Osteocyte (in vitro differentiated cells): Measurements from ENCODE around the gene MMS19. TPM values are rescaled to one million over a fixed set of nuclear protein-coding genes. Genes with fewer than 3 reads are reported as not detected.
A peak's percentile ranks its signal among the peaks of the same experiment; 100 is the strongest.

Experiments
- DNase-seq: peaks from one replicate; pipeline ENCODE4 v3.0.0; 2021; ENCODE audit warnings: mixed read lengths; ENCODE audit not compliant: unreplicated experiment; ENCODE audit errors: extremely low spot score
- H3K27ac Mint-ChIP-seq: one replicate; pipeline ENCODE4 v1.8.0; 2021; ENCODE audit warnings: mild to moderate bottlenecking, mixed read lengths; ENCODE audit not compliant: unreplicated experiment
- H3K27me3 Mint-ChIP-seq: one replicate; pipeline ENCODE4 v1.8.0; 2021; ENCODE audit warnings: mixed read lengths; ENCODE audit not compliant: unreplicated experiment
- H3K36me3 Mint-ChIP-seq: one replicate; pipeline ENCODE4 v1.8.0; 2021; ENCODE audit warnings: mixed read lengths; ENCODE audit not compliant: unreplicated experiment
- H3K4me1 Mint-ChIP-seq: one replicate; pipeline ENCODE4 v1.8.0; 2021; ENCODE audit warnings: mixed read lengths; ENCODE audit not compliant: unreplicated experiment
- H3K4me3 Mint-ChIP-seq: one replicate; pipeline ENCODE4 v1.8.0; 2021; ENCODE audit warnings: mild to moderate bottlenecking, moderate library complexity, mixed read lengths; ENCODE audit not compliant: unreplicated experiment
- H3K9me3 Mint-ChIP-seq: one replicate; pipeline ENCODE4 v1.8.0; 2021; ENCODE audit warnings: mixed read lengths; ENCODE audit not compliant: unreplicated experiment
- CTCF ChIP-seq: fragments of 200-600 bp; sonication (generic); IDR thresholded peaks from 2 replicates; pipeline ENCODE4 v1.5.0; 2021; ENCODE audit warnings: antibody characterized with exemption, mild to moderate bottlenecking, moderate library complexity
- total RNA-seq: library from RNA; stranded (reverse); gene quantifications from 2 replicates; pipeline ENCODE4 v1.2.1, GENCODE V29; 2021

The MMS19 gene
- total RNA-seq, 1 donor from 2014 or later, result 71.1 TPM

- no peak for DNase-seq
- Mint-ChIP-seq H3K27ac (no peak overlapping the region), H3K4me3 (no peak overlapping the region), H3K4me1 (peaks cover 37% of the 10 kb centered on the region), H3K27me3 (no peaks in the 10 kb centered on the region), H3K36me3 (peaks cover 1% of the 10 kb centered on the region), H3K9me3 (no peaks in the 10 kb centered on the region)
- TF ChIP-seq CTCF, result no peak
These were observed 4.1 kb downstream of the MMS19 start for GRCh38 chr10:97494151-97494550.

- DNase-seq, result no peak
- Mint-ChIP-seq H3K4me1 (peaks cover 19% of the 10 kb centered on the region), H3K27ac (peak overlapping the region; percentile 10), H3K4me3 (no peak overlapping the region), H3K36me3 (peaks cover 1% of the 10 kb centered on the region), H3K9me3 (no peaks in the 10 kb centered on the region), H3K27me3 (no peaks in the 10 kb centered on the region)
- no peak for TF ChIP-seq CTCF
These were observed 7.6 kb downstream of the MMS19 start for GRCh38 chr10:97490592-97490991.

GRCh38 chr10:97485647-97486281 lies 12.5 kb downstream of the MMS19 start:
- H3K4me3 Mint-ChIP-seq, result no peak overlapping the region
- no peak overlapping the region for H3K27ac Mint-ChIP-seq
- no peak for TF ChIP-seq CTCF

GRCh38 chr10:97483921-97484320 lies 14.3 kb downstream of the MMS19 start:
- no peak overlapping the region for H3K27ac Mint-ChIP-seq
- H3K4me1 Mint-ChIP-seq, result peaks cover 8% of the 10 kb centered on the region
- peaks cover 11% of the 10 kb centered on the region for H3K36me3 Mint-ChIP-seq
- no peak for TF ChIP-seq CTCF
- H3K4me3 Mint-ChIP-seq, result no peak overlapping the region
- no peaks in the 10 kb centered on the region for H3K27me3 Mint-ChIP-seq
- H3K9me3 Mint-ChIP-seq, result no peaks in the 10 kb centered on the region
- no peak for DNase-seq

More at GRCh38 chr10:97485647-97486281, 12.5 kb downstream of the MMS19 start:
- Mint-ChIP-seq H3K4me1 (peaks cover 12% of the 10 kb centered on the region), H3K9me3 (no peaks in the 10 kb centered on the region), H3K36me3 (peaks cover 6% of the 10 kb centered on the region), H3K27me3 (no peaks in the 10 kb centered on the region)
- DNase-seq, result no peak

GRCh38 chr10:97483506-97483905 lies 14.7 kb downstream of the MMS19 start:
- Mint-ChIP-seq H3K27me3 (no peaks in the 10 kb centered on the region), H3K27ac (no peak overlapping the region), H3K4me1 (peaks cover 8% of the 10 kb centered on the region), H3K36me3 (peaks cover 11% of the 10 kb centered on the region), H3K4me3 (no peak overlapping the region), H3K9me3 (no peaks in the 10 kb centered on the region)
- TF ChIP-seq CTCF, result no peak
- DNase-seq, result no peak
